Measurements from ENCODE around the gene ANKRD44.
"Not testable (repeated sequence)": the region's sequence is repeated elsewhere in the genome, so short reads cannot be mapped to it uniquely, and the experiment has no call there.

ANKRD44 gene

GRCh38 chr2:197071213-197071612 is 239.4 kb downstream of the ANKRD44 start:
- DNase-seq: no peak

GRCh38 chr2:197069958-197070357 is 240.6 kb downstream of the ANKRD44 start:
- no peak for DNase-seq

GRCh38 chr2:197062574-197062973 is 248.0 kb downstream of the ANKRD44 start:
- not testable (repeated sequence) for DNase-seq

GRCh38 chr2:197059477-197059876 is 251.1 kb downstream of the ANKRD44 start:
- DNase-seq: no peak

GRCh38 chr2:197058777-197059300 is 251.7 kb downstream of the ANKRD44 start:
- DNase-seq: no peak

- no peak for DNase-seq
These were observed 252.6 kb downstream of the ANKRD44 start for GRCh38 chr2:197057959-197058358.

GRCh38 chr2:197055045-197055444 is 255.5 kb downstream of the ANKRD44 start:
- DNase-seq: no peak

GRCh38 chr2:197054437-197054836 is 256.1 kb downstream of the ANKRD44 start:
- DNase-seq: no peak

- DNase-seq: no peak
These were observed 258.2 kb downstream of the ANKRD44 start for GRCh38 chr2:197052356-197052755.

- DNase-seq: no peak
These were observed 265.5 kb downstream of the ANKRD44 start for GRCh38 chr2:197045115-197045514.

GRCh38 chr2:197042739-197043196 is 267.8 kb downstream of the ANKRD44 start:
- DNase-seq: no peak

- peak; percentile 8 for DNase-seq
These were observed 272.6 kb downstream of the ANKRD44 start for GRCh38 chr2:197037863-197038398.

GRCh38 chr2:197035002-197035401 is 275.6 kb downstream of the ANKRD44 start:
- DNase-seq: no peak

GRCh38 chr2:197034292-197034691 is 276.3 kb downstream of the ANKRD44 start:
- no peak for DNase-seq

GRCh38 chr2:197033222-197033621 is 277.4 kb downstream of the ANKRD44 start:
- no peak for DNase-seq

GRCh38 chr2:197031803-197032202 is 278.8 kb downstream of the ANKRD44 start:
- DNase-seq: no peak

GRCh38 chr2:197030090-197030489 is 280.5 kb downstream of the ANKRD44 start:
- no peak for DNase-seq

- no peak for DNase-seq
These were observed 281.9 kb downstream of the ANKRD44 start for GRCh38 chr2:197028633-197029032.

GRCh38 chr2:197028230-197028629 is 282.4 kb downstream of the ANKRD44 start:
- DNase-seq: peak; percentile 57

- DNase-seq: no peak
These were observed 286.4 kb downstream of the ANKRD44 start for GRCh38 chr2:197024206-197024605.

GRCh38 chr2:197020921-197021320 is 289.7 kb downstream of the ANKRD44 start:
- not testable (repeated sequence) for DNase-seq

- DNase-seq: no peak
These were observed 297.5 kb downstream of the ANKRD44 start for GRCh38 chr2:197013098-197013497.

- DNase-seq: peak; percentile 75
These were observed 298.6 kb downstream of the ANKRD44 start for GRCh38 chr2:197011801-197012641.

- no peak for DNase-seq
These were observed 299.6 kb downstream of the ANKRD44 start for GRCh38 chr2:197011021-197011417.

Data from DMS53 (cell line).